CD4-positive, alpha-beta T cell treated with Interleukin-15 for 4 hours (primary cell): Measurements from ENCODE around the gene RILP.
"Not testable (repeated sequence)": the region's sequence is repeated elsewhere in the genome, so short reads cannot be mapped to it uniquely, and the experiment has no call there.

Source experiments
- DNase-seq: peaks from one replicate; pipeline ENCODE4 v3.0.0-alpha.2; 2020; ENCODE audit warnings: low spot score

The RILP gene

GRCh38 chr17:1649844-1650501, at the start of gene RILP:
TSS of gene RILP (minus strand) at chr17:1649866. CDS start at chr17:1649804, 62 bp downstream.
- no peak for DNase-seq

GRCh38 chr17:1697681-1698080, 48.0 kb upstream of the RILP start:
- no peak for DNase-seq

- DNase-seq: no peak
Observed at GRCh38 chr17:1695365-1695764, 45.7 kb upstream of the RILP start.

DNA sequence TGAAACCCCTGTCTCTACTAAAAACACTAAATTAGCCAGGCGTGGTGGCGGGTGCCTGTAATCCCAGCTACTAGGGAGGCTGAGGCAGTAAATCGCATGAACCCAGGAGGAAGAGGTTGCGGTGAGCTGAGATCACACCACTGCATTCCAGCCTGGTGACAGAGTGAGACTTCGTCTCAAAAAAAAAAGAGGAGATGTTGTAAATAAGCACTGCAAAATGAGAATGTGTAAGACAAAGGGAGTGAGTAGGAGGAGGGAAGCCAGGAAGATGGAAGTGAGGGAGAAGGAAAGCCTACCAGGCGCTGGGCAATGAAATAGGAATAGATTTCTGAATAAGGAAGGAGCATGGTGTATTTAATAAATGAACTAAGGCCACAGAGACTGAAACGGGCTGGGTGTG, 43.7 kb upstream of the RILP start:
- no peak for DNase-seq

DNA sequence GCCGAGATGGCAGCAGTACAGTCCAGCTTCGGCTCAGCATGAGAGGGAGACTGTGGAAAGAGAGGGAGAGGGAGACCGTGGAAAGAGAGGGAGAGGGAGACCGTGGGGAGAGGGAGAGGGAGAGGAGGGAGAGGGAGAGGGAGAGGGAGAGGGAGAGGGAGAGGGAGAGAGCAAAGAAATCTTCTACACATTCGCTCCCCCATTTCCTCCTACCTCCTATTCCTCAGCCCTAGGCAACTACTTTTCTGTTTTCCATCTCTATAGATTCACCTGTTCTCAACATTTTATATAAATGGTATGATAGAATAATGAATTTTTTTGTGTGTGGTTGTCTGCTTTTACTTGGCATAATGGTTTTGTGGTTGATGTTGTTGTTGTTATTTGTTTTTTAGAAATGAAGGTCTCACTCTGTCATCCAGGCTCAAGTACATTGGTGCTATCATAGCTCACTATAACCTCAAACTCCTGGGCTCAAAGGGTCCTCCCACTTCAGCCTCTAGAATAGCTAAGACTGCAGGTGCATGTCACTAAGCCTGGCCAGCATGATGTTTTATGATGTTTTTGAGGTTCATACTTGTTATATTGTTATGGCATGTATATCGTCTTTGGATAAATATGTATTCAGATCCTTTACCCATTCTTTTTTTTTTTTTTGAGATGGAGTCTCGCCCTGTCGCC, 41.0 kb upstream of the RILP start:
- no peak for DNase-seq

DNA sequence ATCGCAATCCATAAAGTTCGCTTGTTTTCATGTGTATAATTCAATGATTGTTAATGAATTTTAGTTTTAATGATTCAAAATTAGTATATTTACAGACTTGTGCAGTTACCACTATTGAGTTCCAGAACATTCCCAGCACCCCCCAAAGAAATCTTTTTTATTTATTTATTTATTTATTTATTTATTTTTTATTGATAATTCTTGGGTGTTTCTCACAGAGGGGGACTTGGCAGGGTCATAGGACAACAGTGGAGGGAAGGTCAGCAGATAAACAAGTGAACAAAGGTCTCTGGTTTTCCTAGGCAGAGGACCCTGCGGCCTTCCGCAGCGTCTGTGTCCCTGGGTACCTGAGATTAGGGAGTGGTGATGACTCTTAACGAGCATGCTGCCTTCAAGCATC, 38.7 kb upstream of the RILP start:
- DNase-seq: not testable (repeated sequence)

- no peak for DNase-seq
Observed at GRCh38 chr17:1686086-1686485, 36.4 kb upstream of the RILP start.

DNA sequence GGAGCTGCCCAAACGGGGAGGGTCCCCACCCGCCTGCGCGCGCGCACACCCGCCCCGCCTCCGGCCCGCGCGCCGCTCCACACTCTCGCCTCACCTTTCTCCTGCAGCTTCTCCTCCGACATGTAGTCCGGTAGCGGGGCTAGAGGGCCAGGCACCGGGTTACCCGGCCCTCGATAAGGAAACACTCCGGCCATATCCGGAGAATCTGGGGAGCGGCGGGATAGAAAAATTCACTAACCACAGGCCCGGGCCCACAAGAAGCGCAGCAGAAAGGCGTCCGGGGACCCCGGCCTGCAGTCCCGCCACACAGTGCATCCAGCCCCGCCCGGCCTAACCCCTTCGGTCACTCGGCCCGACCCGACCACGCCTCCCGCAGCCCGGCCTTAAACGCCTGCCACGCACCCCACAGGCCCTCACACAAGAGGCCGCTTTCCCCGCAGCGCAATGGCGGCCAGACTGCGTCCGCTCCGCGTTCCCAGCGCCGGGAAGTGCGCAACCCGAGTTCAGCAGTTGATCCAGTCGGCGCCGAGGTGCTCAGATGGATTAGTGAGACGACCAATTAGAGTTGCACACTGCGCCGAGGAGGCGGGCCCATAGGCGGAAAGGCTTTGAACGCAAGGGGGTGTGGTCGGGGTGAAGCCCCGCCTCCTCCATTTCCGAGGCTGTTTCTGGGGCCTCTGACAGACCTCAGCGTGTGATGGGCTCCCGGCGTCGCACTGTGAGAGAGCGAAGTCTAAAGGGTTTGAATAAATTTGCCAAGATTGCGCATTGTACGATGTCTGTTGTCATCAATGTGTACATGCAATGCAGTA, 34.9 kb upstream of the RILP start, which contains the start of gene PRPF8:
PRPF8 (minus strand) TSS at position 490 of the 812 bp plus-strand sequence; CDS start at position 194, 296 bp downstream.
- peak; percentile 99 for DNase-seq

GRCh38 chr17:1683459-1683858, 33.8 kb upstream of the RILP start:
- no peak for DNase-seq

DNA sequence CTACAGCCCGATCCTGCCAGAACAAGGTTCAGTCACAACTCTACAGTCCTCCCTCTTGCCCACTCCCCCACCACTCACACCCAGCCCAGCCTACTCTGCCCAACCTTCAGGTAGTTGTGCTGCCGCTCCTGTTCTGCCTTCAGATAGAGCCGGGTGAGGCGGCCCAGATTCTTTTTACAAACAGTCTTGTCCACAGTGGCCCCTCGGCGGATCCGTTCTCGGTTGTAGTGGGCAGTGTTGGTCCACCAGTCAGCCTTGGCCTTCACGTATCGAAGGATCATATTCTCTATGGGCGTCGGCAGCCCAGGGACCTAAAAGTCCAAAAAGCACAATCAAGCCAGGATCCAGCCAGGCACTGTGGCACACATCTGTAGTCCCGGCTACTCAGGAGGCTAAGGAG, 26.7 kb upstream of the RILP start:
- no peak for DNase-seq

DNA sequence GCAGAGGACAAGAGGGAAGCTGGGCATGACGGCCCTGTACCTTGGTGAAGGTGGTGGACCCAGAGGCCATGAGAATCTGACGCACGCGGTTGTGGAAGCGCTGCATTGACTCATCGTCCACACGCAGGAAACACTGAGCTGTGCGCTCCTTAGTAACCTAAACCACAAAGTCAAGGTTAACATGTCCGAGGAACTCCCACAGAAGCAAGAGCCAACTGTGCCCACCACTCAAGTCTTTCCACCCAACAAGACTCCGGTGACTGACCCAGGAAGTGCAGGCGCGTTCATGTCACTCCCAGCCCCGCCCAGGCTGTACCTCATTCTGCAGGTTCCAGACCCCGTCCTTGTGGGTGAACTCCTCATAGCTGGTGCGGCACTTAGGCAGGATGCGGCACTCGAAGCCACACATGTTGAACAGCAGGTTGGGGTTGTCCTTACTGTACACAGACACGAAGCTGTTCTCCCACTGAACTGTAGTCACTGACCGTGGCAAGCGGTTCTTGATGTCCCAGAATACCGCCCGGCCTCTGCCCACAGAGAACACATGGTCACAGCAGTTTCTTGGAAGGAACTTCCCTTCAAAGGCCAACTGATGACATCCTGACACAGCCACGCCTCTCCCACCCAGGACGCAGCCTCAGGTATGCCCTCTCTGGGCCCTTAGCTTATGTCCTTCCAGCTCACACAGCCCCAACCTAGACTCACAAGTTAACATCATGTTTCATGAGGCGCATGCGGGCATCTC, 23.5 kb upstream of the RILP start:
- peak; percentile 22 for DNase-seq

- DNase-seq: not testable (repeated sequence)
Observed at GRCh38 chr17:1663934-1664333, 14.3 kb upstream of the RILP start.

DNA sequence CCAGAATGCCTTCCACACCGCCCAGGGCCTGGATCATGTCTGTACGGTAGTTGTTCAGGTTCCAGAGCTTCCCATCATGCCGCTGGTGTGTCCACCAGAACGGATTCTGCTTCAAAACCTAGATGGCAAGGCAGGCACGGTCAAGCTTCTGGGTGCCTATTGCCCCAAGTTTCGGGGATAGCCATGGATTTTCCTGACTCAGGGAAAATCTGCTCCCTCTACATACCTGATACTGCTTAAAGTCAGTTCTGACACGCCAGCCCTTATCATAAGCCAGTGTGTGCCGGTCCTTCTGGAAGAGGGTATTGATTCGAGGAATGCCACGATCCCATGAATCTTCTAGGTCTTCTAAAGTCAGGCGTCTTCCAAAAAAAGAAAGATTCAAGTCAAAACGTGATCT, 11.4 kb upstream of the RILP start:
- no peak for DNase-seq

DNA sequence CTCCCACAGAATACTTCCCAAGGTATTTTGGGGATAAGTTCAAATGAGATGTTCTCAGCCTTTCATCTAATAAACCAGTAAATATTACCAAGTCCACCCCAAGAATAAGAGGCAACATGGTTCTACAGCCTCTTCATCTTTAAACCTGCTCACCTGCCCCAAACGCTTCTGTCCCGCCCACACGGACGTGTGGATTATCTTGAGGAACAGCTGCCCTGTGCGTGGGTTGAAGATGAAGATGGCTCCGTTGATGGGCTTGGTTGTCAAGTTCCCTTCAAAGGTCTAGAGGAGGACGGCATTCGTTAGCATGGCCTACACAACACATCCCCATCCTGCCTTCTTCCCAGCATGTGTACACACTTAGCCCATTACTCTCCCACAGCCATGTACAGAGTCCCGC, 8.4 kb upstream of the RILP start:
- DNase-seq: no peak

- no peak for DNase-seq
Observed at GRCh38 chr17:1653735-1654134, 4.1 kb upstream of the RILP start.

DNA sequence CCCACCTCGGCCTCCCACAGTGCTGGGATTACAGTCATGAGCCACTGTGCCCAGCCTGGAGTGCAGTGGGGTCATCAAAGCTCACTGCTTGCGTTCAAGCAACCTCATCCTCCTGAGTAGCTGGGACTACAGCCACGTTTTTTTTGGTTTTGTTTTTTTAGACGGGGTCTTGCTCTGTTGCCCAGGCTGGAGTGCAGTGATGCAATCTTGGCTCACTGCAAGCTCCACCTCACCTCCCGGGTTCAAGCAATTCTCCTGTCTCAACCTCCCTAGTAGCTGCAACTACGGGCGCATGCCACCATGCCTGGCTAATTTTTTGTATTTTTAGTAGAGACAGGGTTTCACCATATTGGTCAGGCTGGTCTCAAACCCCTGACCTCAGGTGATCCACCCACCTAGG, 3.1 kb upstream of the RILP start:
- DNase-seq: not testable (repeated sequence)

GRCh38 chr17:1651559-1651844, 1.8 kb upstream of the RILP start:
- DNase-seq: no peak

DNA sequence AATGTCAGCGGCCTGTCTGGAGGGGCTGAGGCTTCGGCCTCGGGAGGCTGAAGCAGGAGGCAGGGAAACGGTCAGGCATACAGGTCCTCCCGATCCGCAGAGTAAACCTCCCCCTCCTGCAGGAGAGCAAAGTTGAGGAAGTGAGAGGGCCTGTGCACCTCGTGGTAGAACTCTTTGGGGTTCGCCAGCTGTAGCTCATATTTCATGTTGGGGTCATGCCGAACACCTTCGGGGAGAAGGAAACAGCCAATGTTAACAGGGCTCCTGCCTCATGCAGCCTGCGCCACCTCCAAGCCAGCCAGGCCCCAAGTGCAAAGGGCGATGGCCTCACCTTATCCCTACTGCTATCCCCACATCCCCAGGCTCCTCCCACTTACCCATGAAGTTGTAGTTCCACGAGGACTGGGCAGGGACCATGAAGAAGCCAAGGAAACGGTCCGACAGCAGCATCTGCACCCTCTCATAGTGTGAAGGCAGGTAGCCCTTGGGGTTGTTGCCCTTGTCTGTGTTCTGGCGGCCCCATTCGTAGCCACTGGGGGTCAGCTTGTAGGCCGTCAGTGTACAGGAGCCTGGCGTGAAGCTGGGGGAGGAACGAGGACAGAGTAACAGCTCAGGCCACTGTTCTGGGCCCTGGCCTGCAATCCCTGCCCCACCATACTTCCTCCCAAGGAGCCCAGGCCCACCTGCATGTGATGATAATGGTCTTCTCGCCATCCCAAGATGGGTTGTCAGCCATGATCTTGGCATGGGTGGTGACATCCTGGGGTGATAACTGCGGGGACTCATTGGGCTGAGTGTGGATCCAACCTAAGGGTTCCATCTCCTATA, 1.3 kb upstream of the RILP start:
- DNase-seq: no peak

DNA sequence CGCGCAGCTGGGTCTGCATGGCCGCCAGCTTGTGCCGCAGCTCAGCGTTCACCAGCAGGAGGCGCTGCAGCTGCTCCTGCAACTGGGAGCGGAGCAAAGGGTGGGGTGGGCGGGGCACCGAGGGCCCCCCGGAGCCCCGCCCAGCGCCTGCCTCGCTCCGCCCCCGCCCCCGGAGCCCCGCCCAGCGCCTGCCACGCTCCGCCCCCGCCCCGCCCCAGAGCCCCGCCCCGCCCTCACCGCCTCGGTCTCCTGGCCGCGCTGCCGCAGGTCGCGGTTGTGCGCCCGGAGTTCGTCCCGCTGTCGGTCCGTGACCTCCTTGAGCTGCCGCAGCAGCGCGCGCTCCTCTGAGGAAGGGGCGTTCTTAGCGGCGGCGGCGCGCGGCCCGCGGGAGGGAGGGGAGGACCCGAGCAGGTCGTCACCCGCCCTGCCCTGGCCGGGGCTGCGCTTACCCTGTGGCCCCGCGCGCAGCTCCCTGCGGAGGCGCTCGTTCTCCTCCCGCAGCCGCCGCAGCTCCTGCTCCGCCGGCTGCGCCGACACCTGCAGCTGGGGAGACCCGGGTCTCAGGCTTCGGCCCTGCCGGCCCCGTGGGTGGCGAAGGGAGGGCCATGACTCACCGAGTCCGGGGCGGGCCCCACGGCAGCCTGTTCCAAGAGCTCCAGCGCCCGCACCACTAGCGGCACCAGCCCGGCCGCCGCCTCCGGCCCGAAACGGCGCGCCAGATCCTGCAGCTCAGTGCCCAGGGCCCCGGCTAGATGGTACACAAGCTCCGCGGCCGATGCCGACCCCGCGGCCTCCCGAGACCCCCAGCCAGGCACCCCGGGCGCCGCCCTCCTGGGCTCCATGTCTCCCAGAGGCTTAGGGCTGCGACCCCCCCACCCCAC, 463 bp downstream of the RILP start:
- peak; percentile 95 for DNase-seq

- DNase-seq: no peak
Observed at GRCh38 chr17:1648173-1648962, 1.3 kb downstream of the RILP start.
